Astrocyte of the cerebellum (primary cell): ENCODE data around the gene PPEF1.

ENCODE experiments used
- DNase-seq: peaks from one replicate; pipeline ENCODE4 v3.0.0-alpha.2; 2011; ENCODE audit warnings: low read depth
- H3K4me3 ChIP-seq: 2 replicates; pipeline ENCODE4 v1.5.1; 2011; ENCODE audit warnings: mild to moderate bottlenecking, low read depth, low read length, moderate library complexity
- CTCF ChIP-seq: IDR thresholded peaks from 2 replicates; pipeline ENCODE4 v1.5.1; 2012; ENCODE audit warnings: low read length, low read depth, moderate library complexity, mild to moderate bottlenecking; ENCODE audit errors: missing control alignments
- in situ Hi-C: cut with HindIII; loops from 2 replicates; pipeline ENCODE4 v1.10.0; 2017; ENCODE audit warnings: low sequenced_read_pairs

The PPEF1 gene

GRCh38 chrX:18707426-18708049, at the start of gene PPEF1:
Gene PPEF1, plus strand, starts transcription at chrX:18707645. Its CDS starts 136 bp downstream, at chrX:18707781.
- in situ Hi-C loops, result no loop called here
- peak; percentile 12 for DNase-seq
- no peak for TF ChIP-seq CTCF
- no peak within 1 kb of the TSS for H3K4me3 ChIP-seq

GRCh38 chrX:18661273-18661672, 46.2 kb upstream of the PPEF1 start:
- no peak overlapping the region for H3K4me3 ChIP-seq
- in situ Hi-C loops, result no loop called here
- DNase-seq, result no peak
- no peak for TF ChIP-seq CTCF

- in situ Hi-C loops, result no loop called here
These were observed 42.5 kb upstream of the PPEF1 start for GRCh38 chrX:18664947-18665346.

GRCh38 chrX:18666614-18667013, 40.8 kb upstream of the PPEF1 start:
- in situ Hi-C loops, result no loop called here
- H3K4me3 ChIP-seq, result no peak overlapping the region
- no peak for TF ChIP-seq CTCF
- no peak for DNase-seq

More at GRCh38 chrX:18664947-18665346, 42.5 kb upstream of the PPEF1 start:
- DNase-seq, result no peak
- no peak for TF ChIP-seq CTCF
- H3K4me3 ChIP-seq, result no peak overlapping the region

GRCh38 chrX:18668071-18668835, 39.2 kb upstream of the PPEF1 start:
- no peak for DNase-seq
- TF ChIP-seq CTCF, result no peak
- in situ Hi-C loops, result no loop called here
- H3K4me3 ChIP-seq, result no peak overlapping the region

- in situ Hi-C loops, result no loop called here
- no peak within 1 kb of the TSS for H3K4me3 ChIP-seq
- TF ChIP-seq CTCF, result no peak
- no peak for DNase-seq
These were observed 35.4 kb upstream of the PPEF1 start, which contains the start of gene RS1 for GRCh38 chrX:18672008-18672407. Gene RS1, minus strand, starts transcription at chrX:18672108. Its CDS starts 40 bp downstream, at chrX:18672068.
